ENCODE data around the gene EPM2A.

DNA sequence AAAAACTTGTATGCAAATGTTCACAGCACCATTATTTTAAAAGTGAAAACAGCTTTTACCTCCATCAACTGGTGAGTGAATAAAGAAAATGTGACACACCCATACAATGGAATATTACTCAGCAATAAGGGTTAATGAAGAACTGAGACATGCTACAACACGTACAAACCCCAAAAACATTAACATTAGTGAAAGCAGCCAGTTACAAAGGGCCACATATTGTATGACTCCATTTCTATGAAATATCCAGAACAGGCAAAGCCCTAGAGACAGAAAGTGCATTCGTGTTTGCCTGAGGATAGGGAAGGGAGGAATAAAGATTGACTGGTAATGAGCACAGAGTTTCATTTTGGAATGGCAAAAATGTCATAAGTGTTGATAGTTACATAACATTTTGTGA, 21.5 kb downstream of the EPM2A start:
- TF ChIP-seq, protein P1, sequence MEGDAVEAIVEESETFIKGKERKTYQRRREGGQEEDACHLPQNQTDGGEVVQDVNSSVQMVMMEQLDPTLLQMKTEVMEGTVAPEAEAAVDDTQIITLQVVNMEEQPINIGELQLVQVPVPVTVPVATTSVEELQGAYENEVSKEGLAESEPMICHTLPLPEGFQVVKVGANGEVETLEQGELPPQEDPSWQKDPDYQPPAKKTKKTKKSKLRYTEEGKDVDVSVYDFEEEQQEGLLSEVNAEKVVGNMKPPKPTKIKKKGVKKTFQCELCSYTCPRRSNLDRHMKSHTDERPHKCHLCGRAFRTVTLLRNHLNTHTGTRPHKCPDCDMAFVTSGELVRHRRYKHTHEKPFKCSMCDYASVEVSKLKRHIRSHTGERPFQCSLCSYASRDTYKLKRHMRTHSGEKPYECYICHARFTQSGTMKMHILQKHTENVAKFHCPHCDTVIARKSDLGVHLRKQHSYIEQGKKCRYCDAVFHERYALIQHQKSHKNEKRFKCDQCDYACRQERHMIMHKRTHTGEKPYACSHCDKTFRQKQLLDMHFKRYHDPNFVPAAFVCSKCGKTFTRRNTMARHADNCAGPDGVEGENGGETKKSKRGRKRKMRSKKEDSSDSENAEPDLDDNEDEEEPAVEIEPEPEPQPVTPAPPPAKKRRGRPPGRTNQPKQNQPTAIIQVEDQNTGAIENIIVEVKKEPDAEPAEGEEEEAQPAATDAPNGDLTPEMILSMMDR (conservative IDR thresholded peaks at IDR 0.05; ENCODE audit: low read depth in 2 of 2), result no peak
- no peak for TF ChIP-seq EZH2 (IDR thresholded peaks at IDR 0.05; ENCODE audit: low read depth, unreplicated experiment)
- TF ChIP-seq EZH2phosphoT487 (IDR thresholded peaks at IDR 0.05; ENCODE audit: unreplicated experiment), result no peak
- TF ChIP-seq POLR2AphosphoS5 (IDR thresholded peaks at IDR 0.05; ENCODE audit: low read depth), result no peak
- TF ChIP-seq, protein P2, sequence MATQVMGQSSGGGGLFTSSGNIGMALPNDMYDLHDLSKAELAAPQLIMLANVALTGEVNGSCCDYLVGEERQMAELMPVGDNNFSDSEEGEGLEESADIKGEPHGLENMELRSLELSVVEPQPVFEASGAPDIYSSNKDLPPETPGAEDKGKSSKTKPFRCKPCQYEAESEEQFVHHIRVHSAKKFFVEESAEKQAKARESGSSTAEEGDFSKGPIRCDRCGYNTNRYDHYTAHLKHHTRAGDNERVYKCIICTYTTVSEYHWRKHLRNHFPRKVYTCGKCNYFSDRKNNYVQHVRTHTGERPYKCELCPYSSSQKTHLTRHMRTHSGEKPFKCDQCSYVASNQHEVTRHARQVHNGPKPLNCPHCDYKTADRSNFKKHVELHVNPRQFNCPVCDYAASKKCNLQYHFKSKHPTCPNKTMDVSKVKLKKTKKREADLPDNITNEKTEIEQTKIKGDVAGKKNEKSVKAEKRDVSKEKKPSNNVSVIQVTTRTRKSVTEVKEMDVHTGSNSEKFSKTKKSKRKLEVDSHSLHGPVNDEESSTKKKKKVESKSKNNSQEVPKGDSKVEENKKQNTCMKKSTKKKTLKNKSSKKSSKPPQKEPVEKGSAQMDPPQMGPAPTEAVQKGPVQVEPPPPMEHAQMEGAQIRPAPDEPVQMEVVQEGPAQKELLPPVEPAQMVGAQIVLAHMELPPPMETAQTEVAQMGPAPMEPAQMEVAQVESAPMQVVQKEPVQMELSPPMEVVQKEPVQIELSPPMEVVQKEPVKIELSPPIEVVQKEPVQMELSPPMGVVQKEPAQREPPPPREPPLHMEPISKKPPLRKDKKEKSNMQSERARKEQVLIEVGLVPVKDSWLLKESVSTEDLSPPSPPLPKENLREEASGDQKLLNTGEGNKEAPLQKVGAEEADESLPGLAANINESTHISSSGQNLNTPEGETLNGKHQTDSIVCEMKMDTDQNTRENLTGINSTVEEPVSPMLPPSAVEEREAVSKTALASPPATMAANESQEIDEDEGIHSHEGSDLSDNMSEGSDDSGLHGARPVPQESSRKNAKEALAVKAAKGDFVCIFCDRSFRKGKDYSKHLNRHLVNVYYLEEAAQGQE (IDR thresholded peaks at IDR 0.05; ENCODE audit: unreplicated experiment), result no peak
- TF ChIP-seq JUNB (IDR thresholded peaks at IDR 0.05; ENCODE audit: unreplicated experiment), result no peak
- TF ChIP-seq, protein P3, sequence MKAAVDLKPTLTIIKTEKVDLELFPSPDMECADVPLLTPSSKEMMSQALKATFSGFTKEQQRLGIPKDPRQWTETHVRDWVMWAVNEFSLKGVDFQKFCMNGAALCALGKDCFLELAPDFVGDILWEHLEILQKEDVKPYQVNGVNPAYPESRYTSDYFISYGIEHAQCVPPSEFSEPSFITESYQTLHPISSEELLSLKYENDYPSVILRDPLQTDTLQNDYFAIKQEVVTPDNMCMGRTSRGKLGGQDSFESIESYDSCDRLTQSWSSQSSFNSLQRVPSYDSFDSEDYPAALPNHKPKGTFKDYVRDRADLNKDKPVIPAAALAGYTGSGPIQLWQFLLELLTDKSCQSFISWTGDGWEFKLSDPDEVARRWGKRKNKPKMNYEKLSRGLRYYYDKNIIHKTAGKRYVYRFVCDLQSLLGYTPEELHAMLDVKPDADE (IDR thresholded peaks at IDR 0.05), result no peak
- TF ChIP-seq CREB1 (CRISPR knock-in tag; IDR thresholded peaks at IDR 0.05; ENCODE audit: low read depth), result no peak
